ENCODE data around the gene MTIF2.
A peak's percentile ranks its signal among the peaks of the same experiment; 100 is the strongest.
"Not testable (repeated sequence)": the region's sequence is repeated elsewhere in the genome, so short reads cannot be mapped to it uniquely, and the experiment has no call there.

Gene MTIF2

DNA sequence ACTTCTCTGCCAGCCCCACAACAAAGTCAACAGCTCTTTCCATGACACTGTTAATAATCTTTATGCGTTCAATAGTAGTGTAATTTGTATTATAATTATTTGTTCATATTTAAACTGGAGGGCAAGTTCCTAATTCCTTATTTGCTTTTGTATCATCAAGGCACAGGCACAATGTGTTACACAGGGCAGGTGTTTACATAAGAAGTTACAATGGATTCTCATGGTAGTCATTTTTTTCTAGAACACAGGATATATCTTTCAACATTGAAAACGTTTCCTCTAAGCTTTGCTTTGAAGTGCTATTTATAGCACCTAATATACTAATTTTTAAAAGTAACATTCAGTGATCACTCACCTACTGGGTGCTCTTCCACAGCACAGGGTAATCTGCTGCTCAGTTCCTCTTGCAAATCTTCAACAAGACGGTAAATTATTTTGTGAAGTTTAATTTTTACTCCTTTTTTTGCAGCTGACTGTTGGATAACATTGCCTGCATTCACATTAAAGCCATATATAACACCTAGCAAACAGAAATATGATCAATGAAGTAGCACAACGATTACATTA is 29.3 kb downstream of the MTIF2 start:
- DNase-seq (ENCODE audit: low read depth): no peak

GRCh38 chr2:55236992-55237543 is 32.0 kb downstream of the MTIF2 start:
- DNase-seq (ENCODE audit: low read depth): no peak

DNA sequence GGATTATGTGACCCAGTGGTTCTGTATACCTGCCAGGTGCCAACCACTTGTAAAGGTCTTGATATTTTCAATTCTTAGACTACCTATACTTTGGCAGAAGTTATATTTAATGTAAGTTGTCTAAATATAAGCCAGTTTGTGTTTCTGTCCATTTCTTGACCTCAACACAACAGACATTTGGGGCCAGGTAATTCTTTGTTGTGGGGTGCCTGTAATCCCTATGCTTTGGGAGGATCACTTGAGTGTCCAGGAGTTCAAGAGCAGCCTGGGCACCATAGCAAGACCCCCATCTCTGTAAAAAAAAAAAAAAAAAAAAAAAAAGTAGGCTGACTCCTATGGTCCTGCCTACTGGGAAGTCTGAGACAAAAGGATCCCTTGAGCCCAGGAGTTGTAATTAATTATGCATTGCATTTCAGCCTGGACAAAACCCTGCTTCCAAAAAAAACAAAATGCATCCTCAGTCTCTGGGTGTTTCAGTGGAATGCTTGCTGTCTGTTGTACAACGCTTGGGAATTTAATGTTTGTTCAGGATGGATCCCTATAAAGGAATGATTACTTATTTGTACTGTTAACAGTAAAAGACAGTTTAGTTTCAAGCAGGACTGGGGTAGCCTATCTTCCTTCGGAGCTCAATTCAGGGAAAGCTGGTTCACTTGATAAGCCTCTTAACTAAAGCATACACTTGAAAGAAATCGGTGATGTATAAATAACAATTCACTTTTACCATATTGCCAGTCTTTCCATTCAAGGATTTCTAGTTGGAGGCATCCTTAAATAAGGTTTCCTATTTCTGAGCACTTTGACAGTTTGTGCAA is 33.1 kb downstream of the MTIF2 start:
- DNase-seq (ENCODE audit: low read depth): no peak

DNA sequence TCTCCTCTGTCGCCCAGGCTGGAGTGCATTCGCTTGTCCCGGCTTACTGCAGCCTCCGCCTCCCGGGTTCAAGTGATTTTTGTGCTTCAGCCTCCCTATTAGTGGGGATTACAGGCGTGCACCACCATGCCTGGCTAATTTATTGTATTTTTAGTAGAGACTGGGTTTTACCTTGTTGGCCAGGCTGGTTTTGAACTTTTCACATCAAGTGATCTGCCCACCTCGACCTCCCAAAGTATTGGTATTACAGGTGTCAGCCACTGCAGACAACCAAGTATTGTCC is 35.4 kb downstream of the MTIF2 start:
- no peak for DNase-seq (ENCODE audit: low read depth)

DNA sequence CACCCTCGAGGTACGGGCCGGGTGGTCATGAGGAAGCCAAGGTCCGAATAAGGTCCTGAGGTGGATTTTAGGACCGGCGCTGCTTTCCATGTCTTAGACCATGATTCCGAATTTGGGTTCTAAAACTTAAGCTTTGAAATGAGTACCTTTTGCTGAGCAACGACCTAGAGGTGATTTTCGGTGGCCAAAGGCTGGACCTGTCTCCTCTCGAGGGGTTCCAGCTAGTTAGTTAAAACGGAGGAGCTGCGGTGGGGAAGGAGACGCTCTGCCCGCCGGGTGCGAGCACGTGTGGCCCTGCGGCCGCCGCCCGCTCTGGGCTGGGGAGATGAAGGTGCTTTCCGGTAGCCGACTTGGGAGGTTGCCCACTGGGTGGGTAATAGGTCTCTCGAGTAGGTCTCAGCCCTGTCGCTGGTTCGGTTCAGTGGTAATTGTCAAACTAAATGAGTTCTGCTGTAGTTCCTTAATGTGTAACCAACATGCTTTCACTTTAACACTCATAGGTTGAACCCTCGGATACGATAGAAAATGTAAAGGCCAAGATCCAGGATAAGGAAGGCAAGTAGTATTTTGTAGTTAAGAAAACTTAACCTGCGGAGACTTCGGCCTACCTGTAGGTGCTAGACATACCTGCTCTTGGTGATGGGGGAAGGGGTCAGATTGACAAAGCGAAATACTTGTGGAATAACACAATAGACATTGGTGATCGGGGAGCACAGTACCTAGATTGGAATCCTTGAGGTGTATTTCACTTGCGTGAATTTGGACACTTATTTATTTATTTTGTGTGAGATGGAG is 36.0 kb downstream of the MTIF2 start:
- no peak for DNase-seq (ENCODE audit: low read depth)

GRCh38 chr2:55232084-55232862 is 36.8 kb downstream of the MTIF2 start, which contains the start of the genes CLHC1 and RPS27A:
TSS of gene CLHC1 (minus strand) at chr2:55232293. CDS start at chr2:55222411, 9,882 bp downstream.
TSS of gene RPS27A (plus strand) at chr2:55232688. CDS start at chr2:55232825, 137 bp downstream.
- DNase-seq (ENCODE audit: low read depth): peak; percentile 84

GRCh38 chr2:55231546-55232083 is 37.4 kb downstream of the MTIF2 start:
- DNase-seq (ENCODE audit: low read depth): no peak

DNA sequence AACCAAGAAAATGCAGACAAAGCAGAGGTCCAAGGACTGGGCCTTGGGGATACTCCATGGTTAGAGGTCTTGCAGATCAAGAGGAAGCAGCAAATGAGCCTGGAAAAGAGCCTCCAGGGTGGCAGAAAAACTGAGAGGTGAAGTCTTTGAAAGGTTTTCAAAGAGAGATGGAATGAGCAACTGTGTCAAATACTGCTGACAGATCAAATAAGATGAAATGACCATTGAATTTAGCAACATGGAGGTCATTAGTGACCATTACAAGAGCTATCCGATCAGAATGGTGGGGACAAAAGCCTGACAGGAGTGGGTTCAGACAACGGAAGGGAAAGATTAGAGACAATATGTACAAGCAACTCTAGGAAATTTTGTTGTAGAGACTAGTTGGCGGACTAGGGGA is 38.5 kb downstream of the MTIF2 start:
- no peak for DNase-seq (ENCODE audit: low read depth)

- no peak for DNase-seq (ENCODE audit: low read depth)
Observed at GRCh38 chr2:55229221-55229620, 39.8 kb downstream of the MTIF2 start.

- no peak for DNase-seq (ENCODE audit: low read depth)
Observed at GRCh38 chr2:55228226-55228563, 40.8 kb downstream of the MTIF2 start.

GRCh38 chr2:55227437-55228225 is 41.4 kb downstream of the MTIF2 start:
- DNase-seq (ENCODE audit: low read depth): not testable (repeated sequence)

GRCh38 chr2:55225481-55226020 is 43.5 kb downstream of the MTIF2 start:
- no peak for DNase-seq (ENCODE audit: low read depth)

GRCh38 chr2:55224761-55225261 is 44.2 kb downstream of the MTIF2 start:
- no peak for DNase-seq (ENCODE audit: low read depth)

GRCh38 chr2:55223958-55224760 is 44.9 kb downstream of the MTIF2 start:
- DNase-seq (ENCODE audit: low read depth): no peak

- no peak for DNase-seq (ENCODE audit: low read depth)
Observed at GRCh38 chr2:55213822-55214221, 55.2 kb downstream of the MTIF2 start.

GRCh38 chr2:55204950-55205349 is 64.1 kb downstream of the MTIF2 start:
- DNase-seq (ENCODE audit: low read depth): no peak

DNA sequence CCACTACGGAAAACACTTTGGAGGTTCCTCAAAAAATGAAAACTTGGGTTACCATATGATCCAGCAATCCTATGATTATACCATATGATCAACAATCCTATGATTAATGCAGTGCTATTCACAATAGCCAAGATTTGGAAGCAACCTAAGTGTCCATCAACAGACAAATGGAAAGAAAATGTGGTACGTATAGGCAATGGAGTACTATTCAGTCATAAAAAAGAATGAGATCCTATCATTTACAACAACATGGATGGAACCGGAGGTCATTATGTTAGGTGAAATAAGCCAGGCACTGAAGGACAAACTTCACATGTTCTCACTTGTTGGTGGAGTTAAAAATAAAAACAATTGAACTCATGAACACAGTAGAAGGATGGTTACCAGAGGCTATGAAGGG is 64.5 kb downstream of the MTIF2 start:
- DNase-seq (ENCODE audit: low read depth): no peak

DNA sequence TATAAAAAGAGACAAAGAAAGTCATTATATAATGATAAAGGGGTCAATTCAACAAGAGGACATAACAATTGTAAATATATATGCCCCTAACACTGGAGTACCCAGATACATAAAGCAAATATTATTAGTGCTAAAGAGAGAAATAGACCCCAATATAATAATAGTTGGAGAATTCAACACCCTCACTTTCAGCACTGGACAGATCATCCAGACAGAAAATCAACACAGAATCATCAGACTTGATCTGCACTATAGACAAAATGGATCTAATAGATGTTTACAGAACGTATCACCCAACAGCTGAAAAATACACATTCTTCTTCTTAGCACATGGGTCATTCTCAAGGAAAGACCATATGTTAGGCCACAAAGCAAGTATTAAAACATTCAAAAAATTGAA is 68.6 kb downstream of the MTIF2 start:
- no peak for DNase-seq (ENCODE audit: low read depth)

- no peak for DNase-seq (ENCODE audit: low read depth)
Observed at GRCh38 chr2:55196526-55196925, 72.5 kb downstream of the MTIF2 start.

DNA sequence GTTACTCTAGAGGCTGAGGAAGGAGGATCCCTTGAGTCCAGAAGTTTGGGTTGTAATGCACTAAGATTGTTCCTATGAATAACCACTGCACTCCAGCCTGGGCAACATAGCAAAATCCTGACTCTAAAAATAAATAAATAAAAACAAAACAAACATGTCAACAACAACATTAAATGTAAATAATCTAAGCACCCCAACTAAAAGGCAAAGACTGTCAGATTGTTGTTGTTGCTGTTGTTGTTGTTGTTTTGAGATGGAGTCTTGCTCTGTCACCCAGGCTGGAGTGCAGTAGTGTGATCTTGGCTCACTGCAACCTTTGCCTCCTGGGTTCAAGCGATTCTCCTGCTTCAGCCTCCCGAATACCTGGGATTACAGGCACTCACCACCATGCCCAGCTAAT is 77.1 kb downstream of the MTIF2 start:
- not testable (repeated sequence) for DNase-seq (ENCODE audit: low read depth)
